Tibial artery (tissue), 4 donors: ENCODE data around the gene HOXC10.

Experiments used
- DNase-seq, 2 donors: peaks; one replicate each; pipeline ENCODE4 v3.0.0-alpha.2; 2019
- H3K27ac ChIP-seq, 2 donors: fragments of 200-600 bp; sonication (generic) in 1 of 2; 1 replicate in 1 of 2; 2 replicates in 1 of 2; pipeline ENCODE4 v1.5.1; 2018 to 2019; ENCODE audit warnings: mild to moderate bottlenecking in 1 of 2
- H3K27me3 ChIP-seq, 2 donors: fragments of 200-600 bp; sonication (generic) in 1 of 2; one replicate each; pipeline versions ENCODE4 v1.5.1 to v1.6.0; 2016 to 2019
- H3K36me3 ChIP-seq, 3 donors: fragments of 200-600 bp; sonication (generic) in 2 of 3; one replicate each; pipeline ENCODE4 v1.5.1; 2016 to 2019; ENCODE audit warnings: mild to moderate bottlenecking in 2 of 3
- H3K4me1 ChIP-seq, 4 donors: fragments of 200-600 bp; sonication (generic) in 2 of 4; 1 replicate in 3 of 4; 2 replicates in 1 of 4; pipeline ENCODE4 v1.5.1; 2016 to 2019
- H3K4me3 ChIP-seq, 2 donors: fragments of 200-600 bp; sonication (generic) in 1 of 2; 1 replicate in 1 of 2; 2 replicates in 1 of 2; pipeline ENCODE4 v1.5.1; 2018 to 2019; ENCODE audit warnings: mild to moderate bottlenecking in 2 of 2
- H3K9me3 ChIP-seq, 3 donors: fragments of 200-600 bp; sonication (generic) in 1 of 3; one replicate each; pipeline ENCODE4 v1.5.1; 2016 to 2019
- CTCF ChIP-seq, 2 experiments: fragments of 200-600 bp in 1 of 2; fragments of 450-650 bp in 1 of 2; IDR thresholded peaks; one replicate each; pipeline ENCODE4 v1.5.1; 2017 to 2019; ENCODE audit warnings: antibody characterized with exemption in 2 of 2, mild to moderate bottlenecking in 1 of 2, moderate library complexity in 1 of 2
- intact Hi-C: fragments of 100-400 bp; cut with DNase I; formaldehyde crosslinking; loops from one replicate; pipeline ENCODE4 v1.15.0; 2023; ENCODE audit warnings: low total_unique reads

The HOXC10 gene

GRCh38 chr12:53998900-53999236 lies 13.9 kb downstream of the HOXC10 start:
- no peaks in the 10 kb centered on the region for H3K36me3 ChIP-seq
- intact Hi-C loops = no loop called here
- no peak for TF ChIP-seq CTCF (IDR thresholded peaks at IDR 0.05)
- no peaks in the 10 kb centered on the region for H3K9me3 ChIP-seq
- H3K27me3 ChIP-seq = no peaks in the 10 kb centered on the region
- H3K27ac ChIP-seq = peak overlapping the region; percentile 93 to 98
- no peak for DNase-seq
- peak overlapping the region; percentile 64 to 76 for H3K4me3 ChIP-seq
- H3K4me1 ChIP-seq = peaks cover 4 to 63% (median 43%) of the 10 kb centered on the region in 4 donors

- peak overlapping the region; percentile 93 to 98 for H3K27ac ChIP-seq
- peak overlapping the region; percentile 64 to 76 for H3K4me3 ChIP-seq
- no peaks in the 10 kb centered on the region for H3K36me3 ChIP-seq
- intact Hi-C loops = no loop called here
- peaks cover 2 to 68% (median 44%) of the 10 kb centered on the region in 4 donors for H3K4me1 ChIP-seq
- peak; percentile 80 to 81 for DNase-seq
- no peaks in the 10 kb centered on the region for H3K27me3 ChIP-seq
- no peak for TF ChIP-seq CTCF (IDR thresholded peaks at IDR 0.05)
- no peaks in the 10 kb centered on the region for H3K9me3 ChIP-seq
Measured at GRCh38 chr12:53999559-54000115, 14.7 kb downstream of the HOXC10 start.

GRCh38 chr12:54000116-54001114 lies 15.5 kb downstream of the HOXC10 start, which contains the start of gene HOXC9:
TSS of gene HOXC9 (plus strand) at chr12:54000161. CDS start at chr12:54000189, 28 bp downstream.
- no peak for TF ChIP-seq CTCF (IDR thresholded peaks at IDR 0.05)
- H3K27me3 ChIP-seq = no peaks in the 10 kb centered on the region
- intact Hi-C loops = no loop called here

GRCh38 chr12:54001283-54002187 lies 16.6 kb downstream of the HOXC10 start:
- TF ChIP-seq CTCF (IDR thresholded peaks at IDR 0.05) = no peak
- intact Hi-C loops = no loop called here
- Histone ChIP-seq H3K27me3 (no peaks in the 10 kb centered on the region), H3K9me3 (no peaks in the 10 kb centered on the region), H3K4me1 (peaks cover 0 to 80% (median 50%) of the 10 kb centered on the region in 4 donors), H3K4me3 (peak overlapping the region; percentile 64 to 76), H3K27ac (peak overlapping the region; percentile 93 to 98), H3K36me3 (no peaks in the 10 kb centered on the region)
- DNase-seq = no peak

More at GRCh38 chr12:54000116-54001114, 15.5 kb downstream of the HOXC10 start, which contains the start of gene HOXC9:
- no peak for DNase-seq
- Histone ChIP-seq H3K9me3 (no peaks in the 10 kb centered on the region), H3K36me3 (no peaks in the 10 kb centered on the region), H3K27ac (peak within 1 kb of the TSS; percentile 93 to 98), H3K4me3 (peak within 1 kb of the TSS; percentile 64 to 76), H3K4me1 (peaks cover 0 to 74% (median 45%) of the 10 kb centered on the region in 4 donors)

GRCh38 chr12:54002278-54002914 lies 17.4 kb downstream of the HOXC10 start:
- Histone ChIP-seq H3K9me3 (no peaks in the 10 kb centered on the region), H3K4me3 (peak overlapping the region; percentile 64 to 76), H3K4me1 (peaks cover 0 to 81% (median 57%) of the 10 kb centered on the region in 4 donors), H3K36me3 (no peaks in the 10 kb centered on the region), H3K27me3 (no peaks in the 10 kb centered on the region), H3K27ac (peak overlapping the region; percentile 93 to 98)
- DNase-seq = no peak
- intact Hi-C loops = no loop called here
- TF ChIP-seq CTCF (IDR thresholded peaks at IDR 0.05) = no peak
